ENCODE results near the gene SORCS2. TPM values are rescaled to one million over a fixed set of nuclear protein-coding genes. Genes with fewer than 3 reads are reported as not detected.
"Not testable (repeated sequence)": the region's sequence is repeated elsewhere in the genome, so short reads cannot be mapped to it uniquely, and the experiment has no call there.

SORCS2 gene
- total RNA-seq, 3 donors from 2014 or later, result 0.66 to 1.3 (median 0.80) TPM

DNA sequence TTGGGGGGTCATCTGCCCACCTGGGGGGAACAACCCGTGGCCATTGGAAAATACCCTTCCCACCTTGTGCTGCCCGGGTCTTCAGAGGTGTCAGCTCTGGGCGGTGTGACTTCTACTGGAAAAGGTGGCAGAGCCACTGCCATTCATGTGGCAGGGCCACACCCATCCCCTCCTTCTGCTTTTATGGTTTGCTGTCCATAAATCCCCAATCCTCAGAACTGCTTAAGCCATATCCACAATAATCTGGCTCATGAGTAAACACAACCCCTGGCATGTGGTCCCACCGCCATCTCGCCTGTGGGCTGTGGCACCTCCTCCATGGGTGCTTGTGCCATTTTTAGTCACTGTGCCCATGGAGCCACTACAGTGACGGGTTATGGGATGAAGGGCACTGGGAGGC, 20.6 kb downstream of the SORCS2 start:
- Histone ChIP-seq H3K27me3 (peaks cover 0 to 4% of the 10 kb centered on the region in 2 donors), H3K27ac (no peak overlapping the region), H3K9me3 (peaks cover 0 to 7% of the 10 kb centered on the region in 2 donors), H3K4me3 (no peak overlapping the region), H3K4me1 (peaks cover 0 to 3% of the 10 kb centered on the region in 2 donors), H3K36me3 (no peaks in the 10 kb centered on the region)
- TF ChIP-seq, protein P1, sequence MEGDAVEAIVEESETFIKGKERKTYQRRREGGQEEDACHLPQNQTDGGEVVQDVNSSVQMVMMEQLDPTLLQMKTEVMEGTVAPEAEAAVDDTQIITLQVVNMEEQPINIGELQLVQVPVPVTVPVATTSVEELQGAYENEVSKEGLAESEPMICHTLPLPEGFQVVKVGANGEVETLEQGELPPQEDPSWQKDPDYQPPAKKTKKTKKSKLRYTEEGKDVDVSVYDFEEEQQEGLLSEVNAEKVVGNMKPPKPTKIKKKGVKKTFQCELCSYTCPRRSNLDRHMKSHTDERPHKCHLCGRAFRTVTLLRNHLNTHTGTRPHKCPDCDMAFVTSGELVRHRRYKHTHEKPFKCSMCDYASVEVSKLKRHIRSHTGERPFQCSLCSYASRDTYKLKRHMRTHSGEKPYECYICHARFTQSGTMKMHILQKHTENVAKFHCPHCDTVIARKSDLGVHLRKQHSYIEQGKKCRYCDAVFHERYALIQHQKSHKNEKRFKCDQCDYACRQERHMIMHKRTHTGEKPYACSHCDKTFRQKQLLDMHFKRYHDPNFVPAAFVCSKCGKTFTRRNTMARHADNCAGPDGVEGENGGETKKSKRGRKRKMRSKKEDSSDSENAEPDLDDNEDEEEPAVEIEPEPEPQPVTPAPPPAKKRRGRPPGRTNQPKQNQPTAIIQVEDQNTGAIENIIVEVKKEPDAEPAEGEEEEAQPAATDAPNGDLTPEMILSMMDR (IDR thresholded peaks at IDR 0.05), result no peak
- TF ChIP-seq POLR2AphosphoS5 (IDR thresholded peaks at IDR 0.05) (no peak), POLR2A (IDR thresholded peaks at IDR 0.05) (no peak)
- no peak for DNase-seq (ENCODE audit: low spot score in 2 of 2)
- intact Hi-C loops (cut with DNase I; ENCODE audit: low total_unique reads), result loop anchor here (5.0 kb wide), 1 partner anchor 494 kb away; no protein-coding TSS in a partner anchor

DNA sequence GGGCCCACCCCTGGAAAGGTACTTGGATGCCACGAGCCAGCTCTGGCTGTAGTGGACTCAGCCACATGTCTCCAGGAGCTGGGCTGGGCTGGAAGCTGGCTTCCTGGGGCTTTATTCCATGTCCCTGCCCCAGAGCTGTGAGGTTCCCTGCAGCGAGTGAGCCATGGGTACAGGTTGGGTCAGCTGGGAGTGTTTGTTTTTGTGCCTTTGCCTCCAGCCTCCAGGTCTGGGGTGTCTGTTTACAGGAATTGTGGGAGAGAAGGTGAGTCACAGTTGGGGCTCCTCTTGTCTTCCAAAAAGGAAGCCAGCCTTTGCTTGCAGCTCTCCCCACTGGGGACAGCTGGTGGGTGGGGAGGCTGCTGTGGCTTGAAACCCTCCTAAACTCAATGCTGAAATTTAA, 21.5 kb downstream of the SORCS2 start:
- Histone ChIP-seq H3K27ac (no peak overlapping the region), H3K9me3 (peaks cover 0 to 7% of the 10 kb centered on the region in 2 donors), H3K36me3 (no peaks in the 10 kb centered on the region), H3K4me1 (no peaks in the 10 kb centered on the region), H3K4me3 (no peak overlapping the region), H3K27me3 (peaks cover 0 to 2% of the 10 kb centered on the region in 2 donors)
- DNase-seq (ENCODE audit: low spot score in 2 of 2), result no peak
- intact Hi-C loops (cut with DNase I; ENCODE audit: low total_unique reads), result loop anchor here (5.0 kb wide), 1 partner anchor 493 kb away; no protein-coding TSS in a partner anchor
- no peak for TF ChIP-seq POLR2AphosphoS5 (IDR thresholded peaks at IDR 0.05)

DNA sequence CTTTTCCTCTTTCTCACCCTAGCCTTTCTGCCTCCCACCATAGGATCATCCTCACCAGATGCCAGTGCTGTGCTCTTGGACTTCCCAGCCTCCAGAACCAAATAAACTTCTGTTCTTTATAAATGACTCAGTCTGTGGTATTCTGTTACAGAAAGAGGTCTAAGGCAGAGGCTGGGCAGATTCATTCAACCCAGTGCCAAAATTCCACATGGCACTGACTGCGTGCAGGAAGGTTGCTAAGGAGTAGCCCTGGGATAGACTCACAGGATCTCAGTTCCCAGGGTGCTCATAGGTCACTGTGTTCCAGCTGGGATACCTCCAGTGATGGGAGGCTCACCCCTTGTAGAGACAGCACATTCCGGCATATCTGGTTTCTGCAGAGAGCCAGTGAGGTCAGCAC, 22.0 kb downstream of the SORCS2 start:
- no peak for DNase-seq (ENCODE audit: low spot score in 2 of 2)
- H3K36me3 ChIP-seq, result no peaks in the 10 kb centered on the region
- intact Hi-C loops (cut with DNase I; ENCODE audit: low total_unique reads), result loop anchor here (5.0 kb wide), 1 partner anchor 493 kb away; no protein-coding TSS in a partner anchor
- H3K27me3 ChIP-seq, result no peaks in the 10 kb centered on the region
- H3K9me3 ChIP-seq, result peaks cover 0 to 7% of the 10 kb centered on the region in 2 donors
- H3K4me1 ChIP-seq, result no peaks in the 10 kb centered on the region
- no peak overlapping the region for H3K4me3 ChIP-seq
- TF ChIP-seq POLR2AphosphoS5 (IDR thresholded peaks at IDR 0.05), result no peak
- TF ChIP-seq POLR2A (IDR thresholded peaks at IDR 0.05), result no peak
- TF ChIP-seq, protein P1 (IDR thresholded peaks at IDR 0.05), result no peak
- H3K27ac ChIP-seq, result no peak overlapping the region

DNA sequence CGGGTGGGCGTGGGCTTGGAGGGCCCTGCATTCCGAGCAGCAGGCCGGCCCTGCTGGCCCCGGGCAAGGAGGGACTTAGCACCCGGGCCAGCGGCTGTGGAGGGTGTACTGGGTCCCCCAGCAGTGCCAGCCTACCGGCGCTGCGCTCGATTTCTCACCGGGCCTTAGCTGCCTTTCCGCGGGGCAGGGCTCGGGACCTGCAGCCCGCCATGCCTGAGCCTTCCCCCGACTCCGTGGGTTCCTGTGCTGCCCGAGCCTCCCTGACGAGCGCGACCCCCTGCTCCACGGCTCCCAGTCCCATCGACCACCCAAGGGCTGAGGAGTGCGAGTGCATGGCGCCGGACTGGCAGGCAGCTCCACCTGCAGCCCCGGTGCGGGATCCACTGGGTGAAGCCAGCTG, 22.8 kb downstream of the SORCS2 start:
- H3K9me3 ChIP-seq; H3K27me3 ChIP-seq; intact Hi-C loops (cut with DNase I; ENCODE audit: low total_unique reads); H3K27ac ChIP-seq; DNase-seq (ENCODE audit: low spot score in 2 of 2); H3K4me1 ChIP-seq; H3K36me3 ChIP-seq; H3K4me3 ChIP-seq: not testable (repeated sequence)

DNA sequence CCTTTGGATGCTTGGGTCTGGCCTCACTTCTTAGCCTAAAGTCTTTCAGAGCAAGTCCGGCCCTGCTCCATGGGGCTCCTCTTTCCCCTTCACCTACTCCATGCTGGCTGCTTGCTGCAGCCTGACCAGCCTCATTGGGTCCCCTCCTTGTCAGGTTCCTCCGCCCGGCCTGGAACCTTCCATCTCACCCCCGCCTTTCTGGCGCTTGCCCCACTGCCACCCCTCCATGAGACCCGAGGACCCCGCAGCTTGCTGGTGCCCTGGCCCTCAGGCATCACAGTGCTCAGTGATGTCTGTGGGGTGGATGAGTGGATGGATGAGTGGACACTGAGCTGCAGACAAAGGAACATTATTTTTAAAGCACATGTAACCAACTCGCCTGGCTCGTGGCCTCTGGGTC, 24.7 kb downstream of the SORCS2 start:
- DNase-seq (ENCODE audit: low spot score in 2 of 2), result no peak
- intact Hi-C loops (cut with DNase I; ENCODE audit: low total_unique reads), result no loop called here
- no peaks in the 10 kb centered on the region for H3K4me1 ChIP-seq

DNA sequence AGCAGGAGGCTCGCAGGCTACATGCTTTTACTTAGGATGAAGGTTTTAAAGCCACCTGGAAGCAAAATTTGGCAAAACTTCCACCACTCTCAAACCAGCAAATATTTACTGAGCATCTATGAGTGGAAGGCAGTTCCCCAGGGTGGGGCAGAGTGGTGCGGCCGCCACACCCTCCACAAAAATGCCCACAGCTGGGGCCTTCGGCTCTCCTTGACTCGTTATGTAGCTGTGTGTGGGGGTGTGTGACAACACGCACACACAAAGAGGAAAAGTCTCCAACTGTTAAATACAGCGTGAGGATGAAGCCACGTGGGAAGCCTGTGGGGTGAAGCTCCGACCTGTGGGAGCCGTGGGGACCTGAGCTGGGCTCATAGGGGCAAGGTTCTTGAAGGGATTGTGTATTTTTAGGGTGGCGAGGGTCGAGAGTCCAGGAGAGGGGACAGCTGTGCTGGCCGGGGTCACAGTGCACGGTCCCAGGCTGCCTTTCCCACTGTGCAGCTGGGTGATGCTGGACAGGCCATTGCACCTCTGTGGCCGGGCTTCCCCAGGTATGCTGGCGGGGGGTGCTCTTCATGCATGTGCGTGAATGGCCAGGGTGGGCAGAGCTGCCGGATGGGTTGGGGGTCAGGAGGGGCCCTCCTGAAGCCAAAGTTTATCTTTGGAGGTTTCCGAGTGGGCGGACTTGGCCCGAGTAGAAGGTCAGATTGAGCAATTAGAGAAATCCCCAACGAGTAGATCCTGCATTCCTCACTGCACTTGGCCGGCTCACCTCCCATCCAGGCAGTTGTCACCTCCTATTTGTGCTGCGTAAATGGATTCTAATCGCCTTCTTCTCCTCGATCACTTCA, 25.4 kb downstream of the SORCS2 start:
- no peaks in the 10 kb centered on the region for H3K4me1 ChIP-seq
- H3K36me3 ChIP-seq, result no peaks in the 10 kb centered on the region
- H3K9me3 ChIP-seq, result peaks cover 0 to 7% of the 10 kb centered on the region in 2 donors
- H3K4me3 ChIP-seq, result no peak overlapping the region
- no peak overlapping the region for H3K27ac ChIP-seq
- TF ChIP-seq, protein P1 (IDR thresholded peaks at IDR 0.05), result no peak
- TF ChIP-seq POLR2AphosphoS5 (IDR thresholded peaks at IDR 0.05), result no peak
- no peak for TF ChIP-seq POLR2A (IDR thresholded peaks at IDR 0.05)
- DNase-seq (ENCODE audit: low spot score in 2 of 2), result no peak
- intact Hi-C loops (cut with DNase I; ENCODE audit: low total_unique reads), result no loop called here
- H3K27me3 ChIP-seq, result no peaks in the 10 kb centered on the region

More for the DNA sequence above, 24.7 kb downstream of the SORCS2 start:
- Histone ChIP-seq H3K27ac (no peak overlapping the region), H3K36me3 (no peaks in the 10 kb centered on the region), H3K4me3 (no peak overlapping the region), H3K9me3 (peaks cover 0 to 7% of the 10 kb centered on the region in 2 donors), H3K27me3 (no peaks in the 10 kb centered on the region)
- TF ChIP-seq POLR2A (IDR thresholded peaks at IDR 0.05) (no peak), POLR2AphosphoS5 (IDR thresholded peaks at IDR 0.05) (no peak)
- TF ChIP-seq, protein P1 (IDR thresholded peaks at IDR 0.05), result no peak

Data from breast epithelium (tissue), 4 donors.